ENCODE data around the gene TSPAN2. TPM values are rescaled to one million over a fixed set of nuclear protein-coding genes. Genes with fewer than 3 reads are reported as not detected.

Gene TSPAN2
- total RNA-seq, 1 donor from 2014 or later, result 6.1 TPM

GRCh38 chr1:115076384-115076915, 12.9 kb downstream of the TSPAN2 start:
- Histone ChIP-seq H3K4me1 (peaks cover 6% of the 10 kb centered on the region), H3K4me3 (no peak overlapping the region), H3K36me3 (no peaks in the 10 kb centered on the region), H3K9me3 (no peaks in the 10 kb centered on the region), H3K27me3 (no peaks in the 10 kb centered on the region), H3K27ac (no peak overlapping the region)
- intact Hi-C loops (cut with DNase I), result no loop called here
- DNase-seq (no peak), ATAC-seq (no peak)
- TF ChIP-seq, protein P1, sequence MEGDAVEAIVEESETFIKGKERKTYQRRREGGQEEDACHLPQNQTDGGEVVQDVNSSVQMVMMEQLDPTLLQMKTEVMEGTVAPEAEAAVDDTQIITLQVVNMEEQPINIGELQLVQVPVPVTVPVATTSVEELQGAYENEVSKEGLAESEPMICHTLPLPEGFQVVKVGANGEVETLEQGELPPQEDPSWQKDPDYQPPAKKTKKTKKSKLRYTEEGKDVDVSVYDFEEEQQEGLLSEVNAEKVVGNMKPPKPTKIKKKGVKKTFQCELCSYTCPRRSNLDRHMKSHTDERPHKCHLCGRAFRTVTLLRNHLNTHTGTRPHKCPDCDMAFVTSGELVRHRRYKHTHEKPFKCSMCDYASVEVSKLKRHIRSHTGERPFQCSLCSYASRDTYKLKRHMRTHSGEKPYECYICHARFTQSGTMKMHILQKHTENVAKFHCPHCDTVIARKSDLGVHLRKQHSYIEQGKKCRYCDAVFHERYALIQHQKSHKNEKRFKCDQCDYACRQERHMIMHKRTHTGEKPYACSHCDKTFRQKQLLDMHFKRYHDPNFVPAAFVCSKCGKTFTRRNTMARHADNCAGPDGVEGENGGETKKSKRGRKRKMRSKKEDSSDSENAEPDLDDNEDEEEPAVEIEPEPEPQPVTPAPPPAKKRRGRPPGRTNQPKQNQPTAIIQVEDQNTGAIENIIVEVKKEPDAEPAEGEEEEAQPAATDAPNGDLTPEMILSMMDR (IDR thresholded peaks at IDR 0.05), result no peak

- DNase-seq (no peak), ATAC-seq (no peak)
- Histone ChIP-seq H3K9me3 (no peaks in the 10 kb centered on the region), H3K4me1 (peaks cover 6% of the 10 kb centered on the region), H3K27me3 (no peaks in the 10 kb centered on the region), H3K27ac (no peak overlapping the region), H3K36me3 (no peaks in the 10 kb centered on the region), H3K4me3 (no peak overlapping the region)
- TF ChIP-seq, protein P1 (IDR thresholded peaks at IDR 0.05), result no peak
- intact Hi-C loops (cut with DNase I), result no loop called here
Observed at GRCh38 chr1:115074839-115075534, 14.3 kb downstream of the TSPAN2 start.

GRCh38 chr1:115073298-115074087, 15.8 kb downstream of the TSPAN2 start:
- no peak for DNase-seq
- intact Hi-C loops (cut with DNase I), result no loop called here

DNA sequence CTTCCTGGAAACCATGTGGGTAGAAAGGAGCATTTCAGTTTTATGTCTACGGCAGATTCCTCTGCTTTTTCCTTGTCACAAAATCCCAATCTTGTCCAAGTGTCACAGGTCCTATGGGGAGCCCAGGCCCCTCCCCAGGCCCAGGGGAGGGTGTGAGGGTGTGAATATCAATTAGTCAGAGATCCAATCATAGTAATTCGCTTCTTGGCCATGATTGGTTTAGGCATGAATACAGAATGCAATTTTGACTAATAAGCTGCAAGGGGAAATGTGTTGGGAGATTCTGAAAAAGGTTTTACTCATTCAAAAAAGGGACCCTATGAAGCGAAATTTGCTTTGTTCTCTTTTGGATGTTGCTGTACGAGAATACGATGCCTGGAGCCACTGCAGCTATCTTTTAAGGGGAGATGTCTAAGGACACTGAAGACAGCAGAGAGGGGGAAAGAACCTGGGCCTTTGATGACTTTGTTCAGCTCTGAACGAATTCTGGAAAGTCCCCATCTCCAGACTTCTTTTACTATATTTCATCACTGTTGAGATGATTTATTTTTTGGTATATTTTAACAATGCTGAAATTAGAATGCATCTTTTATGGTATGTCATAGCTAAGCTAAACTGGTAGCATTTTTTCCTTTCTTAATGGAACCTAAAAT, 18.2 kb downstream of the TSPAN2 start:
- Histone ChIP-seq H3K36me3 (no peaks in the 10 kb centered on the region), H3K27ac (no peak overlapping the region), H3K4me1 (peaks cover 6% of the 10 kb centered on the region), H3K9me3 (no peaks in the 10 kb centered on the region), H3K27me3 (no peaks in the 10 kb centered on the region), H3K4me3 (no peak overlapping the region)
- ATAC-seq (no peak), DNase-seq (no peak)
- TF ChIP-seq, protein P1 (IDR thresholded peaks at IDR 0.05), result no peak
- intact Hi-C loops (cut with DNase I), result no loop called here

More at GRCh38 chr1:115073298-115074087, 15.8 kb downstream of the TSPAN2 start:
- Histone ChIP-seq H3K27ac (no peak overlapping the region), H3K36me3 (no peaks in the 10 kb centered on the region), H3K9me3 (no peaks in the 10 kb centered on the region), H3K4me1 (peaks cover 6% of the 10 kb centered on the region), H3K27me3 (no peaks in the 10 kb centered on the region), H3K4me3 (no peak overlapping the region)
- ATAC-seq, result no peak
- TF ChIP-seq, protein P1 (IDR thresholded peaks at IDR 0.05), result no peak

DNA sequence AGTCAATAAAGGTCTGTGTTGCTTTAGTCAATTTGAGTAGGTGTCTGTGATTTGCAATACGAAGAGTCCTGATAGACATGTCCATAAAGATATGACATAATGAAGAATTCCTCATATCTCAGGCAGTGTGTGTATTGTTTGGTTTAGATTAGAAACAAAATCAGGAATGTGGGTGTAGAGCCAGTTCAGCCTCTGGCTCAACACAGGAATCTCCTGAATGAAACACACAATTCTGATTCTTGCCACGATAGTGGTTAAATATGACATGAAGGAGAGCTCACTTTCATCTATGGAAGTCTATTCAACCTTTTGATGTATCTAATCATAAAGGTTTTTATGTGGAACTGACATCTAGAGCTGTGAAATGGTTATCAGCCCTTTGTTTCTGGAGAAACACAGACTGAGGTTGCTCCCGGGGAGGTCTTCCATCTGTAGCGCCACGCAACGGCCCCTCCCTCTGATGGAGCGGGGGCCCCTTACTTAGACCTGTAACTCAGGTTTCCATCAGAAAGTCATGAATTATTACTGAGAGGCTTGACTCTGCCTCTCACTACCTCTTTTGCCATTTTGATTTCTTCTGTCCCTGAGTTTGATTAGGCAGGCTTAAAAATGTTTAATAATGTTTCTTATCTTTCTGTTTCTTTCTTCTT, 19.5 kb downstream of the TSPAN2 start:
- ATAC-seq, result no peak
- Histone ChIP-seq H3K4me3 (no peak overlapping the region), H3K9me3 (no peaks in the 10 kb centered on the region), H3K36me3 (no peaks in the 10 kb centered on the region), H3K27me3 (no peaks in the 10 kb centered on the region), H3K27ac (no peak overlapping the region), H3K4me1 (peaks cover 6% of the 10 kb centered on the region)
- no peak for DNase-seq
- intact Hi-C loops (cut with DNase I), result no loop called here
- TF ChIP-seq, protein P1 (IDR thresholded peaks at IDR 0.05), result no peak

Data from upper lobe of right lung (tissue), 1 donor.